Measurements from ENCODE around the gene HSD17B1. TPM values are rescaled to one million over a fixed set of nuclear protein-coding genes. Genes with fewer than 3 reads are reported as not detected.
"Not testable (repeated sequence)": the region's sequence is repeated elsewhere in the genome, so short reads cannot be mapped to it uniquely, and the experiment has no call there.

The HSD17B1 gene
- total RNA-seq, 4 donors from 2014 or later = 2.3 to 6.6 (median 4.6) TPM

DNA sequence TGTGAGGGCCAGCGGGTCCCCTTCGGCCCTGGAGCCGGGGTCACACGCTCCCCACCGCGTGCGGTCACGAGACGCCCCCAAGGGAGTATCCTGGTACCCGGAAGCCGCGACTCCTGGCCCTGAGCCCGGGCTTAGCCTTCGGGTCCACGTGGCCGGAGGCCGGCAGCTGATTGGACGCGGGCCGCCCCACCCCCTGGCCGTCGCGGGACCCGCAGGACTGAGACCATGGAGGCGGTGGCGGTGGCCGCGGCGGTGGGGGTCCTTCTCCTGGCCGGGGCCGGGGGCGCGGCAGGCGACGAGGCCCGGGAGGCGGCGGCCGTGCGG, 16.7 kb upstream of the HSD17B1 start, which contains the start of gene NAGLU:
NAGLU (plus strand) TSS at position 194 of the 324 bp plus-strand sequence; CDS start at position 226, 32 bp downstream.
- 0 to 2% methylated on average over 6 to 12 of the region's 40 CpGs for WGBS, 2 donors
- peak; percentile 95 to 100 for DNase-seq (ENCODE audit: low spot score in 2 of 2)
- peak within 1 kb of the TSS; percentile 62 for H3K4me3 ChIP-seq (ENCODE audit: low read depth, poor library complexity, severe bottlenecking)
- no peak for TF ChIP-seq POLR2A (IDR thresholded peaks at IDR 0.05)
- TF ChIP-seq, protein P1, sequence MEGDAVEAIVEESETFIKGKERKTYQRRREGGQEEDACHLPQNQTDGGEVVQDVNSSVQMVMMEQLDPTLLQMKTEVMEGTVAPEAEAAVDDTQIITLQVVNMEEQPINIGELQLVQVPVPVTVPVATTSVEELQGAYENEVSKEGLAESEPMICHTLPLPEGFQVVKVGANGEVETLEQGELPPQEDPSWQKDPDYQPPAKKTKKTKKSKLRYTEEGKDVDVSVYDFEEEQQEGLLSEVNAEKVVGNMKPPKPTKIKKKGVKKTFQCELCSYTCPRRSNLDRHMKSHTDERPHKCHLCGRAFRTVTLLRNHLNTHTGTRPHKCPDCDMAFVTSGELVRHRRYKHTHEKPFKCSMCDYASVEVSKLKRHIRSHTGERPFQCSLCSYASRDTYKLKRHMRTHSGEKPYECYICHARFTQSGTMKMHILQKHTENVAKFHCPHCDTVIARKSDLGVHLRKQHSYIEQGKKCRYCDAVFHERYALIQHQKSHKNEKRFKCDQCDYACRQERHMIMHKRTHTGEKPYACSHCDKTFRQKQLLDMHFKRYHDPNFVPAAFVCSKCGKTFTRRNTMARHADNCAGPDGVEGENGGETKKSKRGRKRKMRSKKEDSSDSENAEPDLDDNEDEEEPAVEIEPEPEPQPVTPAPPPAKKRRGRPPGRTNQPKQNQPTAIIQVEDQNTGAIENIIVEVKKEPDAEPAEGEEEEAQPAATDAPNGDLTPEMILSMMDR (IDR thresholded peaks at IDR 0.05) = no peak
- intact Hi-C loops (cut with DNase I; ENCODE audit: low total_unique reads) = no loop called here

DNA sequence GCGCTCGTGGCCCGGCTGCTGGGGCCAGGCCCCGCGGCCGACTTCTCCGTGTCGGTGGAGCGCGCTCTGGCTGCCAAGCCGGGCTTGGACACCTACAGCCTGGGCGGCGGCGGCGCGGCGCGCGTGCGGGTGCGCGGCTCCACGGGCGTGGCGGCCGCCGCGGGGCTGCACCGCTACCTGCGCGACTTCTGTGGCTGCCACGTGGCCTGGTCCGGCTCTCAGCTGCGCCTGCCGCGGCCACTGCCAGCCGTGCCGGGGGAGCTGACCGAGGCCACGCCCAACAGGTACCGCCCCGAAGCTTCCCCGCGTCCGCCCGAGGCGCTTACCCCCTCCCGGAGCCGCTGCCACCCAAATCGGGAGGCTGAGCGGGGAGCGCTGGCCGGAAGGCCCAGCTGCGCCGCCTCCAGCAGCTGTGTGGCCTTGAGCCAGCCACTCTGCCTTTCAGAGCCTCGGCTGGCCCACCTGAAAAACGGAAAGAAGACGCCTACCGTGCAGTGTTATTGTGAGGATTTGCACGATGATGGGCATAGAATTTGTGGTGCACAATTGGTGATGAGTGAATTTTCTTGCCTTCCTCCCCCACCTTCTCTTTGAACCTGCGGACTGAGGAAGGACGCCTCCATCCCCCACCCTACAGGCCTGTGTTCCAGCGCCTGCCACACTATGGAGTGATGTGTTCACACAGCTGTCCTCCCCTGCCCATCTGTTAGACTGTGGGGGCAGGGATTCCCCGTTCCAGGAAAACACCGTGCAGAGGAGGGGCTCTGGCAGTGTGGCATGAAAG, 16.2 kb upstream of the HSD17B1 start:
- intact Hi-C loops (cut with DNase I; ENCODE audit: low total_unique reads) = no loop called here
- 0 to 2% methylated on average over 5 to 51 of the region's 65 CpGs for WGBS, 2 donors
- DNase-seq (ENCODE audit: low spot score in 2 of 2) = peak; percentile 63 to 96
- H3K4me3 ChIP-seq (ENCODE audit: low read depth, poor library complexity, severe bottlenecking) = peak overlapping the region; percentile 62
- TF ChIP-seq, protein P1 (IDR thresholded peaks at IDR 0.05) = no peak
- TF ChIP-seq POLR2A (IDR thresholded peaks at IDR 0.05) = no peak

DNA sequence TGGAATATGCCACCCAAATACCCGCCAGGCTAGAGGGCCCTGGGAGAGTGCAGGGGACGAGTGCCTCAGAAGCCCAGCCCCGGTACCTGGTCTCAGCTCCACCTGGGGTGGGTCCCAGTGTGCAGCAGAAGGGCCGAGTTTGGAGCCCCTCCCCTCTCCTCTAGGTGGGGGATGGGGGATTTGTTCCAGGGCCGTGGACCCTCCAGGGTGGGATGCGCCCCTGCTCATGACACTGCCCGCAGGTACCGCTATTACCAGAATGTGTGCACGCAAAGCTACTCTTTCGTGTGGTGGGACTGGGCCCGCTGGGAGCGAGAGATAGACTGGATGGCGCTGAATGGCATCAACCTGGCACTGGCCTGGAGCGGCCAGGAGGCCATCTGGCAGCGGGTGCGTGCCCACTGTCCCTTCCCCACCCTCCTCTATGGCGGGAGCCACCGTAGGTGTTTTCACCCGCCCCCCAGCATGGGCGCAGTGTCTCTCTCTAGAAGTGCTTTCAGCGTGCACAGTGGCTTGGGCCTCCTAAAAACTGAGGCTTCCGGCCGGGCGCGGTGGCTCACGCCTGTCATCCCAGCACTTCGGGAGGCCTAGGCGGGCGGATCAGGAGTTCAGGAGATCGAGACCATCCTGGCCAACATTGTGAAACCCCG, 15.4 kb upstream of the HSD17B1 start:
- 77 to 81% methylated on average over 21 to 25 of the region's 31 CpGs for WGBS, 2 donors
- no peak overlapping the region for H3K4me3 ChIP-seq (ENCODE audit: low read depth, poor library complexity, severe bottlenecking)
- TF ChIP-seq, protein P1 (IDR thresholded peaks at IDR 0.05) = no peak
- TF ChIP-seq POLR2A (IDR thresholded peaks at IDR 0.05) = no peak
- intact Hi-C loops (cut with DNase I; ENCODE audit: low total_unique reads) = no loop called here
- DNase-seq (ENCODE audit: low spot score in 2 of 2) = no peak

DNA sequence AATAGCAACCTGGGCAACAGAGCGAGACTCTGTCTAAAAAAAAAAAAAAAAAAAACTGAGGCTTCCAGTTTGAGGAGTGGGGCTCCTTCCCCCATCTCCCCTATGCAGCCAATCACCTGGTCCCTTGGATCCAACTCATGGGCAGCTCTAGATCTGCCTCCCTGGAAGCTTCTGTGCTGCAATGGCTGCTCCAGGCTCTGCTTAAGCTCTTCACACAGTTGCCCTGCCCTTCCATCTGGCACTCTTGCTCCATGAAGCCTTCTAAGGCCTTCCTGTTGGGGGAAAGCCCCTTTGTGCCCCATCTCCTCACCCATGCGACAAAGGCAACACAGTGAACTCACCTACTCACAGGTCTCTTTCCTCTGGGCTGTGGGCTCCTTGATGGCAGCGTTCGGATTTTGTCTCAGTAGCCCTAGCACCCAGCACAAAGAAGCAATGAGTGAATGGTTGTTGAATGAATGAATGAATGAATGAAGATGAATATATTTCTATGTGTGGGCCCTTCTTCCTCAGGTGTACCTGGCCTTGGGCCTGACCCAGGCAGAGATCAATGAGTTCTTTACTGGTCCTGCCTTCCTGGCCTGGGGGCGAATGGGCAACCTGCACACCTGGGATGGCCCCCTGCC, 14.8 kb upstream of the HSD17B1 start:
- no peak overlapping the region for H3K4me3 ChIP-seq (ENCODE audit: low read depth, poor library complexity, severe bottlenecking)
- intact Hi-C loops (cut with DNase I; ENCODE audit: low total_unique reads) = no loop called here
- TF ChIP-seq, protein P1 (IDR thresholded peaks at IDR 0.05) = no peak
- TF ChIP-seq POLR2A (IDR thresholded peaks at IDR 0.05) = no peak
- 97% methylated on average over 5 of the region's 5 CpGs for WGBS, 2 donors
- DNase-seq (ENCODE audit: low spot score in 2 of 2) = no peak

DNA sequence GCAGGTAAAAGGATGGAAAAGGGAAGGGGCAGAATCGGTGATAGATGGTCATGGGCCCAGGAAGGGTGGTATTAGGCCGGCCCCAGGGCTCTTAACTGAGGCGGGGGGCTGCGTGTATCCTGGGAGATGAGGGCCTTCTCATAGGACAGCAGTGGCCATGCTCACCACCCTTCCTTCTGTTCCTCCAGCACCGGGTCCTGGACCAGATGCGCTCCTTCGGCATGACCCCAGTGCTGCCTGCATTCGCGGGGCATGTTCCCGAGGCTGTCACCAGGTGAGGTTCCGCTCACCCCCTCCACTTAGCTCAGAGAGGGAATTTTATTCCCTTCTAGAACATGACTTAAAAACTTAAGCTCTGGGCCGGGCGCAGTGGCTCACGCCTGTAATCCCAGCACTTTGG, 14.2 kb upstream of the HSD17B1 start:
- H3K4me3 ChIP-seq (ENCODE audit: low read depth, poor library complexity, severe bottlenecking) = no peak overlapping the region
- 92 to 93% methylated on average over 14 of the region's 14 CpGs for WGBS, 2 donors
- TF ChIP-seq POLR2A (IDR thresholded peaks at IDR 0.05) = no peak
- TF ChIP-seq, protein P1 (IDR thresholded peaks at IDR 0.05) = no peak
- DNase-seq (ENCODE audit: low spot score in 2 of 2) = no peak
- intact Hi-C loops (cut with DNase I; ENCODE audit: low total_unique reads) = no loop called here

DNA sequence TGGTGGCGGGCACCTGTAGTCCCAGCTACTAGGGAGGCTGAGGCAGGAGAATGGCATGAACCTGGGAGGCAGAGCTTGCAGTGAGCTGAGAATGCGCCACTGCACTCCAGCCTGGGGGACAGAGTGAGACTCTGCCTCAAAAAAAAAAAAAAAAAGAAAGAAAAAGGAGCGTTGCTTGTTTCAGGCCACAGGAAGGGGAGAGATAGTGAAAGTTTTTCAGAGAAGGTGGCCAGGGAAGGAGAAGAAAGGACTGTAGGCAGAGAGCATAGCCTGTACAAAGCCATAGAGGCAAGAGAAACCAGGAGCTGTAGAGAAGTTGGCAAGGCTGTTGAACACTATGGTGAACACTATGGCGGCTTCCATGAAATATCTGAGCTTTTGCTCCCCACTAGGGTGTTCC, 12.2 kb upstream of the HSD17B1 start:
- DNase-seq (ENCODE audit: low spot score in 2 of 2); intact Hi-C loops (cut with DNase I; ENCODE audit: low total_unique reads); H3K4me3 ChIP-seq (ENCODE audit: low read depth, poor library complexity, severe bottlenecking): not testable (repeated sequence)
- WGBS, 2 donors = 90 to 97% methylated on average over 4 of the region's 4 CpGs
